Activated CD8-positive, alpha-beta memory T cell treated with anti-CD3 and anti-CD28 coated beads, Interleukin-2, amount 50 U/mL, for 24 hours (primary cell): ENCODE data around the gene SFXN5.

Source experiments
- DNase-seq: peaks from one replicate; pipeline ENCODE4 v3.0.0-alpha.2; 2020; ENCODE audit errors: extremely low read depth

The SFXN5 gene

DNA sequence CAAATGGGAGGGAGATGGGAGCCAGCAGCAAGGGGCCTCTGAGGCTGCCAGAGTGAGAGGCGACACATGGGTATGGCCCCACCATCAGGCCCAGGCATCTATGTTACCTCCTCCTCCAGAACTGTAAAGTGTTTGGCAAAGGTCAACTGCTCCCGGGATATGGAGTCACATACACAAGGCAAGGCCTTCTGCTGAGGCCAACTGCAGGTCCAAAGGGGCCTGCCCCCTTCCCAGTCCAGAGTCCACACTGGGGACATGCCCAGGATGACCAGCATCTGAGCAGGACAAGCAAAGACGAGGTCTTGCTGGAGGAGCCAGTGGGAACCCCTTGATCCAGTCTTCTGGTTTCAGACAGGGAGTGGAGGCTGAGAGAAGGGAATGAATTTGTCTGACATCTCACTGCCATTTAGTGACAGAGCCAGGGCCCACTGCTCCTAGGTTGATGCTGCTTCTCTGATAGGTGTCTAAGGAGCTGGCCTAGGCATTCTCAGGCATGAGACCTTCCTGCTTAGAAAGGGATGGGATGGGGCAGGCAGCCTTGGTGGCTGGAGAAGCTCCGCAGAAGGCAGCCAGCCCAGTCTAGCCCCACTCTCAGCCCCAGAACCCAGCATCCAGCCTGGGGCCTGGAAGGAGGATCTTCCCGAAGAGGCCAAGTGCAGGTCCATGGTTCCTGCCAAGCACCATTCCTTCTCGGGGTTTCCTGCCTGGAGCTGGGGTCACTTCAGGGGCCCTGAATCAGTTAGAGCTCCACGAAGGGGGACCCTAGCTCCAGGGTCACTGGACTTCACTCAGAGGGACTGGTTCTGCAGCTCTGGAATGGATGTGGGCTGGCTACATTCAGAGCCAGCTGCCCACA is 127.7 kb downstream of the SFXN5 start:
- DNase-seq, result no peak

DNA sequence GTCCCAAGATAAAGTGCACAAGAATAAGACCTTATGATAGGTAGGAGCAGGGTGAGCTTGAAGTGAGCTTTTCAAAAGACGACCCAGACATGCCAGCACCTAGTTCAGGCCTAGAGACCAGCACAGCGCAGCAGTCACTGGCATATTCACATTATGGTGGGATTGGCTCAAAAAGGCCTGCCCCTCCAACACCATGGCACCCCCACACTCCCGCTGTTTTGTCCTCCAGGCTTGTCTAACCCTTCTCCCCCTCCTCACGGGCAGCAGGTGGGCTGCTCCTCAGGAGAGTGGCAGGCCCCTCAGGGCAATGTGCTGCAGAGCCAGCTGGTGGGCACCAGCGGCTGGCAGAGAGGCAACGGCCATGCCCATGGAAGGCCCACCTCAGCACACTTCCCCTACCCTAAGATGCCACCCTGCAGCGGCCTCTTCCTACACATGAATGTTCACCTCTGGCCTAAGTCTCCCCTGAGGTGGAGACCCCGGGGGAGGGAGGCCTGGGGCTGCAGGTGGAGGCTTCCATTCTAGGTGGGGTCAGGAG is 128.6 kb downstream of the SFXN5 start:
- no peak for DNase-seq

DNA sequence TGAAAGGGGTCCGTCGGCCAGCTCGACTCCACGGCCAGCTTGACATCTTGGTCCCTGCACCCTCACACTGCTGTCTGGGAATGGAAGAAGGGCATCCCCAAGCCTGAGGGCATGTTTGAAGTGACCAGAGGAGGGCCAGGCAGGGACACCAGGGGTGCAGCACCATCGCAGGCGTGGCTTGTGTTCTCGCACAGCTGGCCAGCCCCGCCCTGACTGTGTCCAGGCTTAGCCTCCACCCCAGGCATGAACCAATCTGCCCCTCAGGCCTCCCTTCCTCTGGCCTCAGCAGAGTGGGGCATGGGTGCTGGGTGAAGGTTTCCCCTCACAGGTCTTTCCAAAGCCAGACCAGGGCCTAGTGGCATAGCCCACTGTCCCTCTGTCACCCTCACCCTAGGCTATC is 129.2 kb downstream of the SFXN5 start:
- DNase-seq, result no peak

DNA sequence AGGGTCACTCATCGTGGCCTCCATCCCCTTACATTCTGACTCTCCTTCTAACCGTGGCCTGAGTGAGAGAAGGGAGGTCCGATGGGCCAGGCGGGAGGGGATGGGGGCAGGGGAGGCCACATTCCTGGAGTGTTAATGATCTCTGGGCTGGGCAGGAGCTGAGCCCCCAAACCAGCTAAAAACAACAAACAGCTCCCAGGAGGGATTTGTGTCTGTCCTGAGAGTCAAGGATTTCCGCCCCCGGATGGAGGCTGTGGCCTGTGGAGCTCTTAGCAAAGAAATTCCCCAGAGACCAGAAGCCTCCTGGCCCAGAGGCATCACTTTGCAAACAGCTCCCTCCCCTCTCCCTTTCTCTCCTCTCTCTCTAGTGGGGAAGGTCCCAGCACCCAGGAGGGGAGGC is 130.7 kb downstream of the SFXN5 start:
- no peak for DNase-seq

DNA sequence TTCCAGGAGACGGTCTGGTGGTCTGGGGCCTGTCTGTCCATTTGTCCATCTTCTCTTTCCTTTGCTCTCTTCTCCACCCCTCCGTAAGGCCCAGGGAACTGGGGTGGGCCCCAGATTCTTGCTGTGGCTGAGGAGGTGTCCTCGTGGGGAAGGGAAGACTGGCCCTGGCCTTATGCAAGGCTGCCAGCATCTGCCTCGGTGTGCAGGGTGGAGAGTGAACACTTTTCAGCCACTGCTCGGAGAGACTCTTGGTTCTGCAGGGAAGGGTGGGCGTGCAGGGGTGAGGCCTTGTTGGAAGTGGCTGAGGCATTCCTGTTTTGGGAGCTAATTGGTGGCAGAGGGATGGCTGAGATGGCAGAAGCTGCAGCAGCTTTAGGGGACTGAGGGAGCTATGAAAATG is 131.2 kb downstream of the SFXN5 start:
- no peak for DNase-seq

DNA sequence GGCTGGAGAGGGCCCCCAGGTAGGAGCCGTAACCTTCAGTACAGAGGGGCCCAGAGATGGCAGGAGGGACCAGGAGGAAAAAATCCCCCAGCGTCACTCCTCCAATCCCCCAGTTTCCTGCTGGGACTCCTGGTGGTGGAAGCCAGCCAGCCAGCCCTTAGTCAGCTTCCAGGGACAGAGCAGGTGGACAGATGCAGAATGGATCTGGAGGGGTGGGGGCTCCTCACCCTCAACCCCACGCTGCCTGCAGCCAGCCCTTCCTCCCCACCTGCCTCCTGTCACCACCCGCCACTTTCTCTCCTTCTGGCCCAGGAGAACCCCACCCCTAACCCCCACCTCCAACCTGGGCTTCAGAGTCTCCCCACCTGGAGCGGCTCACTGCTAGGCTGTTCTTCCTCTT is 133.1 kb downstream of the SFXN5 start:
- no peak for DNase-seq

DNA sequence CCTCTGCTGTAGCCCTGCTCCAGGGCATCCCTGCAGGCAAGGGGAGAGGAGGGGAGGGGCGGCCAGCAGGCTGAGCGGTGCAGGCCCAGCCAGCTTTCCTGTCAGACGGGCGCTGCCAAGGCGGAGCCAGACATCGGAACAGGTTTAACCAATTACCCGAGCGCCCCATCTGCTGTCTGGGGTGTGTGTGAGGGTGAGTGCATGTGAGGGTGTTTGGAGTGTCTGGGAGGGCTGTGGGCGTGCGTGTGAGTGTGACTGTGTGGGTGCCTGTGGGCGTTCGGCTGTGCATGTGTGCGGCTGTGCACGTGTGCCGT is 134.2 kb downstream of the SFXN5 start:
- no peak for DNase-seq

DNA sequence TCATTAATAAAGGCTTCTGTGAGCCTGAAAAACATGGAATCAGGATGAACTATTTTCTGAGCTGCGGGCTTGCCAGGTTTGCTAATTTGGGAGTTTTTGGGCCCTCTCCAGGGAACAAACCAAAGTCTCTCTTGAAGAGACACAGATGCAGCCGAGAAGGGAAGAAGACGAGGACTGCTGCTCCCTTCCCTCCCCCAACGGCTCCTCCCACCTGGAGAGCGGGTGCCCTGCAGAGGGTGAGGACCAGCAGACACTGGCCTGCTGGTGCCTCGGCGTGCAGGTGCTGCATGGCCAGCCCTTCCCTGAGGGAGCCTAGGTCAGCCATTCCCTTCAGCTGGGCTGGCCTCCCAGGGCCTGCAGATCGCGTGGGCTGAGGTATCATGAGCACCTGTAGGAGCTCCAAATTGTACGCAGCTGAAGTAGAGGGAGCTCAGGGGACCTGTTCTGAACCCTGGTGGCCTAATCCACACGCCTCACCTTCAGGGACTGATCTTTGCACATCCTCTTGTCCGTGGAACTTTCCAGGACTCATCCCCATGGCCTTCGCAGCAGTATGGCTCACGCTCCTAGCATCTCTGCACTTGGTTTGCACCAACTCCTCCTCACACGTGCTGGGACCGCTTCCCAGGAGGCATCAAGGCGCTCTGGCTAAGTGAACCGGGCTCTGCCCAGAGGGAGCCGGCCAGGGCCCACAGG is 134.7 kb downstream of the SFXN5 start:
- DNase-seq, result no peak

DNA sequence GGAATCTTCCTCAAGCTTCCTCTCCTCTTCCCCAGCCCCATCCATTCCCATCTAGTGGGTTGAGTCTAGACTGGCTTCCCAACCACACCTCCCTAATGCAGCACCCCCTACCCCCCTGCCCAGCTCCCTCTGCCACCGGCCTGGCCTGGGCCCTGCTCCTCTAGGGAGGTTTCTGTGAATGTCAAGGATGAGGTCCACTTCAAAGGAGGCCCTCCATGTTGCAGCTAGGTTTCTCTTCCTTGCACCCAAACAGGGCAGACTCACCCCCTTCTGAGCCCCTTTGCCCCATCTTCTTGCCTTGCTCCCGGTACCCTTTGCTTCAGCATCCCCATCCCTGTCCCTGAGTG is 135.9 kb downstream of the SFXN5 start:
- no peak for DNase-seq

DNA sequence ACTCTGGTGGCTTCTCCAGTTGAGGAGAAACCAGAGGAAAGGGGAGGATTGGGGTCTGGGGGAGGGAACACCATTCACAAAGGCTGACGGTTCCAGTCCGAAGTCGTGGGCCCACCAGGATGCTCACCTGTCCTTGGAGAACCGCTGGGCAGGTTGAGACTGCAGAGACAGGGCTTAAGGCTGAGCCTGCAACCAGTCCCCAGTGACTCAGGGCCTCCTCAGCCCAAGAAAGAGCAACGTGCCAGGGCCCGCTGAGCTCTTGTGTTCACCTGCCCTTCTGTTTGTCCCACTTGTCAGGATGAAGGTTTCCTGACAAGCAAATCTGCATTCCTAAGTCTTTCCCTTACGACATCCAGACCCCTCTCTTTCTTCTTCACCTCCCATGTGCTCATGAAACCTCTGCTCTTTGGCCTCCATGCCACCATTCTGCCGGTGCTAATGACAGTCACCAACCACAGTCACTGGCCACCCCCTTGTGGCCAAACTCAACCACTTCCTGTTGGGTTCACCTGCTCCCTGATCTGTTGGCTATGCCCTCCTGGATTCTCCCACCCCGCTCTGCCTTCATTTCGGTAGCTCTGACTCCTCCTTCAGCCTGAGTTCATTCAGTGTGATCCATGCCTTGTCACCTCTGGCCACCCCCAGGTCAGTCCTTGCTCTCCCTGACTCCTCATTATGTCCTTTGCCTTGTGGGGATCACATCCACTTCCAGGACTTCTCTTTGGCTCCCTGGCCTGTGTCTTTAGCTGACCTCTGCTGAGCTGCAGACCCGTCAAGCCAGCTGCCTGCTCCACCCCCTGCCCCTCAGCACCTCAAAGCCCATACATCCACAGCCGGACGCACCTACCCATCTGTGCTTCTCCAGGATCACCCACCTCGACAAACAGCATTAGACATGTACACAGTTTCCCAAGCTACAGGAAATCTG is 136.6 kb downstream of the SFXN5 start:
- no peak for DNase-seq

DNA sequence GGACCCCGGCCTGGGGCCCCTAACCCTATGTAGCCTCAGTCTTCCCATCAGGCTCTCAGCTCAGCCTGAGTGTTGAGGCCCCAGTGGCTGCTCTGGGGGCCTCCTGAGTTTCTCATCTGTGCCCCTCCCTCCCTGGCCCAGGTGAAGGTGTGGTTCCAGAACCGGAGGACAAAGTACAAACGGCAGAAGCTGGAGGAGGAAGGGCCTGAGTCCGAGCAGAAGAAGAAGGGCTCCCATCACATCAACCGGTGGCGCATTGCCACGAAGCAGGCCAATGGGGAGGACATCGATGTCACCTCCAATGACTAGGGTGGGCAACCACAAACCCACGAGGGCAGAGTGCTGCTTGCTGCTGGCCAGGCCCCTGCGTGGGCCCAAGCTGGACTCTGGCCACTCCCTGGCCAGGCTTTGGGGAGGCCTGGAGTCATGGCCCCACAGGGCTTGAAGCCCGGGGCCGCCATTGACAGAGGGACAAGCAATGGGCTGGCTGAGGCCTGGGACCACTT is 137.8 kb downstream of the SFXN5 start:
- no peak for DNase-seq

DNA sequence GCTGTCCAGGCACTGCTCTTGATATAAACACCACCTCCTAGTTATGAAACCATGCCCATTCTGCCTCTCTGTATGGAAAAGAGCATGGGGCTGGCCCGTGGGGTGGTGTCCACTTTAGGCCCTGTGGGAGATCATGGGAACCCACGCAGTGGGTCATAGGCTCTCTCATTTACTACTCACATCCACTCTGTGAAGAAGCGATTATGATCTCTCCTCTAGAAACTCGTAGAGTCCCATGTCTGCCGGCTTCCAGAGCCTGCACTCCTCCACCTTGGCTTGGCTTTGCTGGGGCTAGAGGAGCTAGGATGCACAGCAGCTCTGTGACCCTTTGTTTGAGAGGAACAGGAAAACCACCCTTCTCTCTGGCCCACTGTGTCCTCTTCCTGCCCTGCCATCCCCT is 138.3 kb downstream of the SFXN5 start:
- no peak for DNase-seq

DNA sequence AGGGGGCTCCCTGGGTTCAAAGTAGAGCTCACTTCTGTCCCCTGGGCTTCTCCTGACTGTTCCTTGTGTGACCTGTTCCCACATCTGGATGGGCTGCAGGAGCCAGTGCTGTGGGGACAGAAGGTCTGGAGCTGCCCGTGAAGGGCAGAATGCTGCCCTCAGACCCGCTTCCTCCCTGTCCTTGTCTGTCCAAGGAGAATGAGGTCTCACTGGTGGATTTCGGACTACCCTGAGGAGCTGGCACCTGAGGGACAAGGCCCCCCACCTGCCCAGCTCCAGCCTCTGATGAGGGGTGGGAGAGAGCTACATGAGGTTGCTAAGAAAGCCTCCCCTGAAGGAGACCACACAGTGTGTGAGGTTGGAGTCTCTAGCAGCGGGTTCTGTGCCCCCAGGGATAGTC is 138.7 kb downstream of the SFXN5 start:
- DNase-seq, result no peak

DNA sequence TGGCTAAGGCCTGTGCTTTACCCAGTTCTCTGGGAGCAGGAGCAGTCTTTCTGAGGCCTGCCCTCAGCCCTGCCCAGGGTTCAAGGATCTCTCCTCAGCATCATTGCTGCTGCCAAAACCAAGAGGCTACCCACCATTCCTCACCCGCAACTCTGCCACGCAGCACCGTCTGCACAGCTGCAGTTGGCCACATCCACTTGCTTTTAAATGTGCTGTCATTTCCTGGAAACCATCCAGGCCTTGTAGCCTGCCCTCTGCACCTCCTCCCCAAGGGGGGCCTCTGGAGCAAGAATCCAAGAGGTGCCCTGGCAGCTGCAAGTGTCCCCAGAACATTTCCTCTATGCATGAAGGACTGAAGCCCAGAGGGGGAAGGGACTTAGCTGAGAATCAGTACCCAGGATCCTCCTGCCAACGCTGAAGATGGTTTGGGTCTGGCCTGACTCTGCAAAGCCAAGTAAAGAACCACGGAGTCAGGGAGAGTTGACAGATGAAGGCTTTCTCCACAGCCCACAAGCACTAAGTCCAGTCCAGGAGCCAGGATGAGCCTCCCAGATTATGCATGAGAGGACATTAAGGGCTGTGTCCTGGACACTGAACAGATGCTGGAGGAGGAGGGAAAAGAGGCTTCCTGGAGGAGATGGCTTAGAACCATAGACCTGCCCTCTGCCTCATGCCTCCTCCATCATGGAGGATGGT is 139.3 kb downstream of the SFXN5 start:
- DNase-seq, result no peak

DNA sequence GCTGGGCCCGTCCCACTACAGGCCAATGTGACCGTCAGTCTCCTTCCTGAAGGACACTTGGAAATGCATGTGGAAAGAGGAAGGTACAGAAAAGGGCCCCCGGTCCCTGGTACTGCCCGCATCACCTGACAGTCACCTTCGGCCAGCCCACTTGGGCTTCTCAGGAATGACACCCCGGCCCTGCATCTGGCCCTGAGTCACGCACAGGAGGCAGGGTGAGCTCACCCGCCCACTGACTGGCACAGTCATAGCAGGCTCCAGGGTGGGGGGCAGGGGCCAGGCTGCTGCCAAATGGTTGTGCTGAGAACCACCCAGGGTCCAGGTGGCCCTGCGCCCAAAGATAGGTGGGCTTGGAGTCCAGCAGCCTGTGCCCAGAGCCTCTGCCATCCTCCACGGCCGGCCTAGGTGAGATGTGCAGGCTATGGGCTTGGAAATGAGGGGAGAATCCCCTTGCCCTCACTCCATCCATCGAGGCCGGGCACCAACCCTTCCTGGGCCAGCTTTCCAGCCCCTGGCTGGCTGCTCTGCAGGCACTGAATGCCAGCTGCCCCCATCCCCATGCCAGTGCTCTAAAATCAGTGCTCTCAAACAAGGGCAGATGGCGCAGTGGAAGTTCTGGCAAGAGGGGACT is 140.1 kb downstream of the SFXN5 start:
- no peak for DNase-seq

DNA sequence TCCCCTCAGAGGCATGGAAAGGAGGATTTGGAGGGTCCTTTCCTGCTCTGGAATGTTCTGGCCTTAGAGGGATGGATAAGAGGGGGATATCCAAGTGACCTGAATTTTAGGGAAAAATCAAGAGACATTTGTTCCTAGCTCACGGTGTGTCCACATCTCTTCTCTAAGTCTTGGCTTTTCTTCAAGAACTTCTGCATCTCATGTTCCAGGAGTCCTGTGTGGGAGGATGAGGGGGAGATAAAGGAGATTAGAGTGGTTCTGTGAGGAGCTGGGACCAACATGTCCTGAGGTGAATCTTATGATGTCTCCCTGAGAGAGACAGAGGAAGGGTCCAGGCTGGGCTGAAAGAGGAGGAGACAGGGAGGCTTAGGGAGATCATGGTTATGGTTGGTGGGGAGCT is 142.5 kb downstream of the SFXN5 start:
- DNase-seq, result no peak

DNA sequence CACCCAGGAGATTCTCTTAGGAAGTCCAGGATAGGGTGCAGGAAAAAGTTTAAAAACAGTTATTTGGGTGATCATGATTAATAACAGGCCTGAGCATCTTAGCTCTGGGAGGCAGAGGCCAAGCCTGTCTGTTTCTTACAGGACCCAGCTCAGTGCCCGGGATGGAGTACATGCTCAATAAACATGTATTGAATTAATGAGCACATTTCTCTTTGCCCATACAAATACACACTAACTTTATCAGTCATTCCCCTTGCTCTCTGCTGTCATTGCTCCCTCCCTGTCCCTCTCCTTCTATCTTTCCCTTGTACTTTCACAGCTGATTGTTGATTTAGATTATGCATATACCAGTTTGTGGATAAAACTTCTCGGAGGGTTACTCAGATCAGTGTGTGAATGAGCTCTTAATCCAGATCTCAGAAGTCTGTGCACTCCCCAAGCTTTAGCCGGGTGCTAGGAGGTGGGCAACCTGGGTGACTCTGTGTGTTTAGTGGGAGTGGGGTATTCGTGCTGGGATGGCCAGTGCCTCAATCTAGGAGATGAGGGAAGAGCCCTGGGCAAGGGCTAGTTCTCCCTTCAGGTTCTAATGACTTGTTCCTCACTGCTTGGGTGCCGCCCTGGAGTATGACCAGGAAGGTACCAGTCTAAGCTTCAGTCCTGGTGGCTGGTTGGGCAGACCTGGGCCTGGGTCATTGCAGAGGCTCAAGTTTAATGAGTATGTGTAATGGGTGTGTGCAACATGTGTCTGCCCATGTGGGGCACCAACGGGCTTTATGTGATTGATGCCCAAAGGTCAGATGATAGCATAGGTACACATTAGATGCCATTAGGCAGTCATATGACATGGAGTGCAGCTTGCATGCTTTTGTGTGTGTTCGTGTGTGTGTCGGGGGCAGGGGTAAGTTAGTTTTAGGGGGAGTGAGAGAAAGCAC is 143.6 kb downstream of the SFXN5 start:
- DNase-seq, result no peak

DNA sequence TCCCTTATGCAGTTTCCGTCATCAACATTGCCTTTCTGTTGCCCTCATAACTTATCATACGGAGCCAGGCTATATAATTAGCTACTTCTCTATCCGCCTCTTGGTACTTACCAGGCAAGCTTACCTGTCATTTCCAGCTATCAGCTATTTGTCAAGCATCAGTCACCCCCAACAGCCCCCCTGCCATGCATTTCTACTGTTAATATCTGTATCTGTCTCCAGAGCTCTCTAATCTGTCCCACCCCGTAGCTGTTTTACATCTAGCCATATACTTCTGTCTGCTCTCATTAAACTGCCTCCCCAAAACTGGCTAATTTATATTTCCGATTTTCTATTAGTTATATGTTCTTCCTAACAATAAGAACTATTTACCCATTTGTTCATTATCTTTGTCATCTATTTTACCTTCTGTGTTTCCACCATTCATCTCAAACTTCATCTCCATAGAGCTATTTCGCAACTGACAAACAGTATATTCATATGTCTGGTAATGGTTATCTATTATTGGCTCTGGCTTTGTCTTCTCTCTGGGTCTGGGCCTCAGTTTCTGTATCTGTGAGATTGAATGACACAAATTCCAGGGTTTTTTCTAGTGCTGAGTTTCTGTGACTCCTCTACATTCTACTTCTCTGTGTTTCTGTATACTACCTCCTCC is 144.6 kb downstream of the SFXN5 start:
- DNase-seq, result no peak

DNA sequence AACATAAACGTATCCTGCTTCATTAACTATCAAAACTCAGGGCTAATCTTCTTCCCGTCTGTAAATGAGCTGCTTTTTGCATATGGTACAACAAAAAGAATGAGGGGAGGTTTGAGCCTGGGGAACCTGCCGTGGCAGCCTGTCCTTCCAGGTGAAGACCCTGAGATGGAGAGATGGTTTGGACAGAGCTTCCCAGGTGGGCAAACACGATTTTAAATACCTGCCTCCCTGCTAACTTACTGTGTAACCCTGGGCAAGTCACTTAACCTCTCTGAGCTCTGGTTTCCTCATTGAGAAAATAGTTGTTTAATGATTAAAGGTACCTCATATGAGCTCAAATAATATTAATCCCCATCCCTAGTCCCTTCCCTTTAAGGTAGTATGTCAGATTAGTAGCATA is 145.1 kb downstream of the SFXN5 start:
- DNase-seq, result no peak
